OCI-LY7 (cell line): ENCODE data around the gene POLA1.

Source experiments
- EZH2phosphoT487 ChIP-seq: fragments of 200-600 bp; sonication (generic); IDR thresholded peaks from 2 replicates; pipeline ENCODE4 v1.6.1; 2018; ENCODE audit warnings: low read depth, borderline replicate concordance, mild to moderate bottlenecking, mixed run types, antibody characterized with exemption, low read length, moderate library complexity, mixed read lengths
- TF ChIP-seq, protein P1 (sequence below): fragments of 200-600 bp; sonication (generic); conservative IDR thresholded peaks from 2 replicates; pipeline ENCODE4 v1.5.1; 2014; ENCODE audit warnings: mild to moderate bottlenecking, antibody characterized with exemption, low read length, moderate library complexity, mixed read lengths

GRCh38 chrX:24862343-24862742 is 168.6 kb downstream of the POLA1 start:
- TF ChIP-seq, protein P1, sequence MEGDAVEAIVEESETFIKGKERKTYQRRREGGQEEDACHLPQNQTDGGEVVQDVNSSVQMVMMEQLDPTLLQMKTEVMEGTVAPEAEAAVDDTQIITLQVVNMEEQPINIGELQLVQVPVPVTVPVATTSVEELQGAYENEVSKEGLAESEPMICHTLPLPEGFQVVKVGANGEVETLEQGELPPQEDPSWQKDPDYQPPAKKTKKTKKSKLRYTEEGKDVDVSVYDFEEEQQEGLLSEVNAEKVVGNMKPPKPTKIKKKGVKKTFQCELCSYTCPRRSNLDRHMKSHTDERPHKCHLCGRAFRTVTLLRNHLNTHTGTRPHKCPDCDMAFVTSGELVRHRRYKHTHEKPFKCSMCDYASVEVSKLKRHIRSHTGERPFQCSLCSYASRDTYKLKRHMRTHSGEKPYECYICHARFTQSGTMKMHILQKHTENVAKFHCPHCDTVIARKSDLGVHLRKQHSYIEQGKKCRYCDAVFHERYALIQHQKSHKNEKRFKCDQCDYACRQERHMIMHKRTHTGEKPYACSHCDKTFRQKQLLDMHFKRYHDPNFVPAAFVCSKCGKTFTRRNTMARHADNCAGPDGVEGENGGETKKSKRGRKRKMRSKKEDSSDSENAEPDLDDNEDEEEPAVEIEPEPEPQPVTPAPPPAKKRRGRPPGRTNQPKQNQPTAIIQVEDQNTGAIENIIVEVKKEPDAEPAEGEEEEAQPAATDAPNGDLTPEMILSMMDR = no peak
- TF ChIP-seq EZH2phosphoT487 = no peak
